HEK293 (cell line): ENCODE results near the gene POU5F1.

Experiments used
- FEZF1 ChIP-seq: fragments of 450-650 bp; formaldehyde crosslinking; IDR thresholded peaks from 2 replicates; pipeline ENCODE4 v1.5.1; 2016; ENCODE audit warnings: missing biosample characterization, missing genetic modification characterization
- HOXC10 ChIP-seq: sonication (generic); formaldehyde crosslinking; IDR thresholded peaks from 2 replicates; pipeline ENCODE4 v1.8.1; 2023; ENCODE audit warnings: mild to moderate bottlenecking, missing genetic modification reagents
- IKZF3 ChIP-seq: fragments of 450-650 bp; IDR thresholded peaks from 2 replicates; pipeline ENCODE4 v1.5.0; 2018; ENCODE audit warnings: missing biosample characterization, mild to moderate bottlenecking, missing genetic modification characterization, moderate library complexity
- KLF1 ChIP-seq: fragments of 450-650 bp; formaldehyde crosslinking; IDR thresholded peaks from 2 replicates; pipeline ENCODE4 v1.5.1; 2016; ENCODE audit warnings: missing biosample characterization, missing genetic modification characterization
- KLF7 ChIP-seq: fragments of 450-650 bp; formaldehyde crosslinking; IDR thresholded peaks from 2 replicates; pipeline ENCODE4 v1.5.1; 2016; ENCODE audit warnings: missing biosample characterization, missing genetic modification characterization, borderline replicate concordance
- KLF9 ChIP-seq: fragments of 450-650 bp; formaldehyde crosslinking; IDR thresholded peaks from 2 replicates; pipeline ENCODE4 v1.5.1; 2016; ENCODE audit warnings: missing biosample characterization, missing genetic modification characterization, low read depth
- PRDM1 ChIP-seq: fragments of 450-650 bp; formaldehyde crosslinking; IDR thresholded peaks from 2 replicates; pipeline ENCODE4; 2016; ENCODE audit warnings: missing biosample characterization, missing genetic modification characterization
- YY2 ChIP-seq: fragments of 450-650 bp; formaldehyde crosslinking; IDR thresholded peaks from 2 replicates; pipeline ENCODE4 v1.5.1; 2016; ENCODE audit warnings: missing biosample characterization, missing genetic modification characterization
- ZNF155 ChIP-seq: fragments of 450-650 bp; formaldehyde crosslinking; IDR thresholded peaks from 2 replicates; pipeline ENCODE4 v1.5.1; 2016; ENCODE audit warnings: missing biosample characterization, missing genetic modification characterization
- ZNF157 ChIP-seq: fragments of 450-650 bp; formaldehyde crosslinking; IDR thresholded peaks from 2 replicates; pipeline ENCODE4 v1.5.1; 2016; ENCODE audit warnings: missing biosample characterization, missing genetic modification characterization
- ZNF2 ChIP-seq: fragments of 450-650 bp; formaldehyde crosslinking; IDR thresholded peaks from 2 replicates; pipeline ENCODE4 v1.5.1; 2016; ENCODE audit warnings: missing biosample characterization, missing genetic modification characterization
- ZNF221 ChIP-seq: fragments of 450-650 bp; formaldehyde crosslinking; IDR thresholded peaks from 2 replicates; pipeline ENCODE4 v1.5.1; 2017; ENCODE audit warnings: missing biosample characterization, missing genetic modification characterization, borderline replicate concordance
- ZNF311 ChIP-seq: fragments of 450-650 bp; formaldehyde crosslinking; IDR thresholded peaks from 2 replicates; pipeline ENCODE4 v1.5.1; 2017; ENCODE audit warnings: missing biosample characterization, missing genetic modification characterization, borderline replicate concordance
- ZNF335 ChIP-seq: fragments of 450-650 bp; formaldehyde crosslinking; conservative IDR thresholded peaks from 2 replicates; pipeline ENCODE4 v1.5.1; 2016; ENCODE audit warnings: missing biosample characterization, missing genetic modification characterization
- ZNF521 ChIP-seq: fragments of 450-650 bp; formaldehyde crosslinking; IDR thresholded peaks from 2 replicates; pipeline ENCODE4 v1.5.1; 2017; ENCODE audit warnings: missing biosample characterization, mild to moderate bottlenecking, missing genetic modification characterization
- ZNF560 ChIP-seq: fragments of 450-650 bp; formaldehyde crosslinking; IDR thresholded peaks from 2 replicates; pipeline ENCODE4 v1.5.1; 2017; ENCODE audit warnings: missing biosample characterization, missing genetic modification characterization, borderline replicate concordance
- ZNF658 ChIP-seq: fragments of 450-650 bp; formaldehyde crosslinking; IDR thresholded peaks from 2 replicates; pipeline ENCODE4; 2016; ENCODE audit warnings: missing biosample characterization, missing genetic modification characterization
- ZNF785 ChIP-seq: fragments of 450-650 bp; formaldehyde crosslinking; IDR thresholded peaks from 2 replicates; pipeline ENCODE4 v1.5.1; 2016; ENCODE audit warnings: missing biosample characterization, missing genetic modification characterization
- TF ChIP-seq, protein P1 (sequence below): fragments of 450-650 bp; formaldehyde crosslinking; IDR thresholded peaks from 2 replicates; pipeline ENCODE4 v1.5.1; 2016; ENCODE audit warnings: missing biosample characterization, missing genetic modification characterization, borderline replicate concordance
- TF ChIP-seq, protein P2 (sequence below): fragments of 450-650 bp; formaldehyde crosslinking; IDR thresholded peaks from 2 replicates; pipeline ENCODE4 v1.5.1; 2016; ENCODE audit warnings: missing biosample characterization, missing genetic modification characterization
- TF ChIP-seq, protein P3 (sequence below): fragments of 450-650 bp; formaldehyde crosslinking; conservative IDR thresholded peaks from 2 replicates; pipeline ENCODE4 v1.5.1; 2016; ENCODE audit warnings: low read depth, missing biosample characterization, missing genetic modification characterization
- TF ChIP-seq, protein P4 (sequence below): fragments of 450-650 bp; formaldehyde crosslinking; IDR thresholded peaks from 2 replicates; pipeline ENCODE4 v1.5.1; 2016; ENCODE audit warnings: missing biosample characterization, missing genetic modification characterization, low read depth
- TF ChIP-seq, protein P5 (sequence below): fragments of 450-650 bp; formaldehyde crosslinking; IDR thresholded peaks from 2 replicates; pipeline ENCODE4 v1.5.1; 2016; ENCODE audit warnings: missing biosample characterization, missing genetic modification characterization

Gene POU5F1

DNA sequence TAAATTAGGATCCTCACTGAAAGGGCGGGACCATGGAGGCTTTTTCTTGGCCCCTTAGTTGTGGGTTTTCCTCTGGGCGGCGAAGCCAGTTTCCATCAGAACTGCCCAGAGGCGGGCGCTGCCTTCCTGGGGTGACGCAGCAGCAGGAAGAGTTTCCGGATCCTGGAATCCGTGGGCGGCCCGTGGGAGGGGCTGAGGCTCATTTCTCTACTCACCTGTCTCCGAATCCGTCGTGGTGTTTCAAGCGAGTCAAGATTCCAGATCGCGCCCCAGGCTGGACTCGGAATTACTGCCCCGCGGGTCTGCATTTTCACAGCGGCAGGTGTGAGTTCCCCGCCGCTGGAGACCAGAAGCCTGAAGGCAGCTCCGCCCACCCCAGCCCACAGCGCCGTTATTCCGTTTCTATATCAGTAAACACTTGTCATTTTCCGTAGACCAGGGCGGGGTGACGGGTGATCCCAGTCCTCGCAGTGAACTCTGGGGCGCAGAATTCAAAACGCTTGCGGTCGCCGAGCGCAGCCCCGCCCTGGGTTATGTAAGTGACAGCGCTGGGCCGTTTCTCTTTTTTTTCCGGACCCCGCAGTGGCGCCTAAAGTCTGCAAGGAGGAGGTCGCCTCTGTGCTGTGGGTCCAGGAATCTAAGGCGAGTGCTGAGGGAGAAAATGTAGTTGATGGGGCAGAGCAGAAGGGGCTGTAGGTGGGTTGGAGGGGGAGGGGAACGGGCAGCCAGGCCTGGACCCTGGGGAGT is 27.2 kb upstream of the POU5F1 start (continued):
- TF ChIP-seq, protein P1, sequence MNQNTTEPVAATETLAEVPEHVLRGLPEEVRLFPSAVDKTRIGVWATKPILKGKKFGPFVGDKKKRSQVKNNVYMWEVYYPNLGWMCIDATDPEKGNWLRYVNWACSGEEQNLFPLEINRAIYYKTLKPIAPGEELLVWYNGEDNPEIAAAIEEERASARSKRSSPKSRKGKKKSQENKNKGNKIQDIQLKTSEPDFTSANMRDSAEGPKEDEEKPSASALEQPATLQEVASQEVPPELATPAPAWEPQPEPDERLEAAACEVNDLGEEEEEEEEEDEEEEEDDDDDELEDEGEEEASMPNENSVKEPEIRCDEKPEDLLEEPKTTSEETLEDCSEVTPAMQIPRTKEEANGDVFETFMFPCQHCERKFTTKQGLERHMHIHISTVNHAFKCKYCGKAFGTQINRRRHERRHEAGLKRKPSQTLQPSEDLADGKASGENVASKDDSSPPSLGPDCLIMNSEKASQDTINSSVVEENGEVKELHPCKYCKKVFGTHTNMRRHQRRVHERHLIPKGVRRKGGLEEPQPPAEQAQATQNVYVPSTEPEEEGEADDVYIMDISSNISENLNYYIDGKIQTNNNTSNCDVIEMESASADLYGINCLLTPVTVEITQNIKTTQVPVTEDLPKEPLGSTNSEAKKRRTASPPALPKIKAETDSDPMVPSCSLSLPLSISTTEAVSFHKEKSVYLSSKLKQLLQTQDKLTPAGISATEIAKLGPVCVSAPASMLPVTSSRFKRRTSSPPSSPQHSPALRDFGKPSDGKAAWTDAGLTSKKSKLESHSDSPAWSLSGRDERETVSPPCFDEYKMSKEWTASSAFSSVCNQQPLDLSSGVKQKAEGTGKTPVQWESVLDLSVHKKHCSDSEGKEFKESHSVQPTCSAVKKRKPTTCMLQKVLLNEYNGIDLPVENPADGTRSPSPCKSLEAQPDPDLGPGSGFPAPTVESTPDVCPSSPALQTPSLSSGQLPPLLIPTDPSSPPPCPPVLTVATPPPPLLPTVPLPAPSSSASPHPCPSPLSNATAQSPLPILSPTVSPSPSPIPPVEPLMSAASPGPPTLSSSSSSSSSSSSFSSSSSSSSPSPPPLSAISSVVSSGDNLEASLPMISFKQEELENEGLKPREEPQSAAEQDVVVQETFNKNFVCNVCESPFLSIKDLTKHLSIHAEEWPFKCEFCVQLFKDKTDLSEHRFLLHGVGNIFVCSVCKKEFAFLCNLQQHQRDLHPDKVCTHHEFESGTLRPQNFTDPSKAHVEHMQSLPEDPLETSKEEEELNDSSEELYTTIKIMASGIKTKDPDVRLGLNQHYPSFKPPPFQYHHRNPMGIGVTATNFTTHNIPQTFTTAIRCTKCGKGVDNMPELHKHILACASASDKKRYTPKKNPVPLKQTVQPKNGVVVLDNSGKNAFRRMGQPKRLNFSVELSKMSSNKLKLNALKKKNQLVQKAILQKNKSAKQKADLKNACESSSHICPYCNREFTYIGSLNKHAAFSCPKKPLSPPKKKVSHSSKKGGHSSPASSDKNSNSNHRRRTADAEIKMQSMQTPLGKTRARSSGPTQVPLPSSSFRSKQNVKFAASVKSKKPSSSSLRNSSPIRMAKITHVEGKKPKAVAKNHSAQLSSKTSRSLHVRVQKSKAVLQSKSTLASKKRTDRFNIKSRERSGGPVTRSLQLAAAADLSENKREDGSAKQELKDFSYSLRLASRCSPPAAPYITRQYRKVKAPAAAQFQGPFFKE (tag by site-specific recombination), result no peak
- TF ChIP-seq KLF7 (tag by site-specific recombination) (peak; percentile 86; the same call in 1 of the 2 replicates), KLF9 (tag by site-specific recombination) (peak; percentile 47; the same call in 1 of the 2 replicates), YY2 (tag by site-specific recombination) (no peak), ZNF785 (0 out of 2 replicates have a peak, but pooled peaks have one; percentile 1), KLF1 (tag by site-specific recombination) (peak; percentile 81), ZNF335 (tag by site-specific recombination) (peak; percentile 24; the same call in 1 of the 2 replicates), PRDM1 (tag by site-specific recombination) (peak; percentile 30; the same call in 1 of the 2 replicates), IKZF3 (peak; percentile 99), ZNF560 (tag by site-specific recombination) (no peak), ZNF221 (tag by site-specific recombination) (no peak; the same call in 1 of the 2 replicates), FEZF1 (tag by site-specific recombination) (no peak), ZNF2 (tag by site-specific recombination) (peak; percentile 21; the same call in 1 of the 2 replicates), ZNF521 (tag by site-specific recombination) (no peak), ZNF311 (tag by site-specific recombination) (no peak), HOXC10 (CRISPR knock-in tag) (no peak; the same call in 1 of the 2 replicates), ZNF157 (tag by site-specific recombination) (no peak), ZNF658 (tag by site-specific recombination) (no peak), ZNF155 (tag by site-specific recombination) (no peak)
- TF ChIP-seq, protein P2, sequence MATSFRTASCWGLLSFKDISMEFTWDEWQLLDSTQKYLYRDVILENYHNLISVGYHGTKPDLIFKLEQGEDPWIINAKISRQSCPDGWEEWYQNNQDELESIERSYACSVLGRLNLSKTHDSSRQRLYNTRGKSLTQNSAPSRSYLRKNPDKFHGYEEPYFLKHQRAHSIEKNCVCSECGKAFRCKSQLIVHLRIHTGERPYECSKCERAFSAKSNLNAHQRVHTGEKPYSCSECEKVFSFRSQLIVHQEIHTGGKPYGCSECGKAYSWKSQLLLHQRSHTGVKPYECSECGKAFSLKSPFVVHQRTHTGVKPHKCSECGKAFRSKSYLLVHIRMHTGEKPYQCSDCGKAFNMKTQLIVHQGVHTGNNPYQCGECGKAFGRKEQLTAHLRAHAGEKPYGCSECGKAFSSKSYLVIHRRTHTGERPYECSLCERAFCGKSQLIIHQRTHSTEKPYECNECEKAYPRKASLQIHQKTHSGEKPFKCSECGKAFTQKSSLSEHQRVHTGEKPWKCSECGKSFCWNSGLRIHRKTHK (tag by site-specific recombination), result no peak
- TF ChIP-seq, protein P3, sequence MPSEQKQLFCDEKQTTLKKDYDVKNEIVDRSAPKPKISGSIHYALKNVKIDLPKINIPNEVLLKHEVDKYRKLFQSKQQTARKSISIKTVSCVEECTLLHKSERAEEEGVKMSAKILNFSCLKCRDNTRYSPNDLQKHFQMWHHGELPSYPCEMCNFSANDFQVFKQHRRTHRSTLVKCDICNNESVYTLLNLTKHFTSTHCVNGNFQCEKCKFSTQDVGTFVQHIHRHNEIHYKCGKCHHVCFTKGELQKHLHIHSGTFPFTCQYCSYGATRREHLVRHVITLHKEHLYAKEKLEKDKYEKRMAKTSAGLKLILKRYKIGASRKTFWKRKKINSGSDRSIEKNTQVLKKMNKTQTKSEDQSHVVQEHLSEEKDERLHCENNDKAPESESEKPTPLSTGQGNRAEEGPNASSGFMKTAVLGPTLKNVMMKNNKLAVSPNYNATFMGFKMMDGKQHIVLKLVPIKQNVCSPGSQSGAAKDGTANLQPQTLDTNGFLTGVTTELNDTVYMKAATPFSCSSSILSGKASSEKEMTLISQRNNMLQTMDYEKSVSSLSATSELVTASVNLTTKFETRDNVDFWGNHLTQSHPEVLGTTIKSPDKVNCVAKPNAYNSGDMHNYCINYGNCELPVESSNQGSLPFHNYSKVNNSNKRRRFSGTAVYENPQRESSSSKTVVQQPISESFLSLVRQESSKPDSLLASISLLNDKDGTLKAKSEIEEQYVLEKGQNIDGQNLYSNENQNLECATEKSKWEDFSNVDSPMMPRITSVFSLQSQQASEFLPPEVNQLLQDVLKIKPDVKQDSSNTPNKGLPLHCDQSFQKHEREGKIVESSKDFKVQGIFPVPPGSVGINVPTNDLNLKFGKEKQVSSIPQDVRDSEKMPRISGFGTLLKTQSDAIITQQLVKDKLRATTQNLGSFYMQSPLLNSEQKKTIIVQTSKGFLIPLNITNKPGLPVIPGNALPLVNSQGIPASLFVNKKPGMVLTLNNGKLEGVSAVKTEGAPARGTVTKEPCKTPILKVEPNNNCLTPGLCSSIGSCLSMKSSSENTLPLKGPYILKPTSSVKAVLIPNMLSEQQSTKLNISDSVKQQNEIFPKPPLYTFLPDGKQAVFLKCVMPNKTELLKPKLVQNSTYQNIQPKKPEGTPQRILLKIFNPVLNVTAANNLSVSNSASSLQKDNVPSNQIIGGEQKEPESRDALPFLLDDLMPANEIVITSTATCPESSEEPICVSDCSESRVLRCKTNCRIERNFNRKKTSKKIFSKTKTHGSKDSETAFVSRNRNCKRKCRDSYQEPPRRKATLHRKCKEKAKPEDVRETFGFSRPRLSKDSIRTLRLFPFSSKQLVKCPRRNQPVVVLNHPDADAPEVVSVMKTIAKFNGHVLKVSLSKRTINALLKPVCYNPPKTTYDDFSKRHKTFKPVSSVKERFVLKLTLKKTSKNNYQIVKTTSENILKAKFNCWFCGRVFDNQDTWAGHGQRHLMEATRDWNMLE (tag by site-specific recombination), result peak; percentile 45; the same call in 1 of the 2 replicates
- TF ChIP-seq, protein P4, sequence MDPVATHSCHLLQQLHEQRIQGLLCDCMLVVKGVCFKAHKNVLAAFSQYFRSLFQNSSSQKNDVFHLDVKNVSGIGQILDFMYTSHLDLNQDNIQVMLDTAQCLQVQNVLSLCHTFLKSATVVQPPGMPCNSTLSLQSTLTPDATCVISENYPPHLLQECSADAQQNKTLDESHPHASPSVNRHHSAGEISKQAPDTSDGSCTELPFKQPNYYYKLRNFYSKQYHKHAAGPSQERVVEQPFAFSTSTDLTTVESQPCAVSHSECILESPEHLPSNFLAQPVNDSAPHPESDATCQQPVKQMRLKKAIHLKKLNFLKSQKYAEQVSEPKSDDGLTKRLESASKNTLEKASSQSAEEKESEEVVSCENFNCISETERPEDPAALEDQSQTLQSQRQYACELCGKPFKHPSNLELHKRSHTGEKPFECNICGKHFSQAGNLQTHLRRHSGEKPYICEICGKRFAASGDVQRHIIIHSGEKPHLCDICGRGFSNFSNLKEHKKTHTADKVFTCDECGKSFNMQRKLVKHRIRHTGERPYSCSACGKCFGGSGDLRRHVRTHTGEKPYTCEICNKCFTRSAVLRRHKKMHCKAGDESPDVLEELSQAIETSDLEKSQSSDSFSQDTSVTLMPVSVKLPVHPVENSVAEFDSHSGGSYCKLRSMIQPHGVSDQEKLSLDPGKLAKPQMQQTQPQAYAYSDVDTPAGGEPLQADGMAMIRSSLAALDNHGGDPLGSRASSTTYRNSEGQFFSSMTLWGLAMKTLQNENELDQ, result no peak
- TF ChIP-seq, protein P5, sequence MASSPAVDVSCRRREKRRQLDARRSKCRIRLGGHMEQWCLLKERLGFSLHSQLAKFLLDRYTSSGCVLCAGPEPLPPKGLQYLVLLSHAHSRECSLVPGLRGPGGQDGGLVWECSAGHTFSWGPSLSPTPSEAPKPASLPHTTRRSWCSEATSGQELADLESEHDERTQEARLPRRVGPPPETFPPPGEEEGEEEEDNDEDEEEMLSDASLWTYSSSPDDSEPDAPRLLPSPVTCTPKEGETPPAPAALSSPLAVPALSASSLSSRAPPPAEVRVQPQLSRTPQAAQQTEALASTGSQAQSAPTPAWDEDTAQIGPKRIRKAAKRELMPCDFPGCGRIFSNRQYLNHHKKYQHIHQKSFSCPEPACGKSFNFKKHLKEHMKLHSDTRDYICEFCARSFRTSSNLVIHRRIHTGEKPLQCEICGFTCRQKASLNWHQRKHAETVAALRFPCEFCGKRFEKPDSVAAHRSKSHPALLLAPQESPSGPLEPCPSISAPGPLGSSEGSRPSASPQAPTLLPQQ (tag by site-specific recombination), result peak; percentile 39
